Activated CD8-positive, alpha-beta memory T cell treated with anti-CD3 and anti-CD28 coated beads, Interleukin-2, amount 10 ng/mL, durations not matched to agents 7 days and 5 days (primary cell): Measurements from ENCODE around the gene AGR2. TPM values are rescaled to one million over a fixed set of nuclear protein-coding genes. Genes with fewer than 3 reads are reported as not detected.
"Not testable (repeated sequence)": the region's sequence is repeated elsewhere in the genome, so short reads cannot be mapped to it uniquely, and the experiment has no call there.

ENCODE experiments used
- ATAC-seq: fragments of 150-1000 bp; cut with Tn5 transposase; one replicate; pipeline ENCODE4 v1.10.0; 2021; ENCODE audit warnings: moderate library complexity
- CTCF ChIA-PET: fragments of 350-600 bp; sonication (Branson Sonifier 250); formaldehyde crosslinking; loops from one replicate; lab custom pipeline; 2021; ENCODE audit warnings: antibody characterized with exemption; lab: Charles Lee
- DNase-seq: peaks from one replicate; pipeline ENCODE4 v3.0.0-alpha.2; 2020
- H3K27ac Mint-ChIP-seq: one replicate; pipeline ENCODE4 v1.8.0; 2021; ENCODE audit warnings: mild to moderate bottlenecking, mixed read lengths
- H3K27me3 Mint-ChIP-seq: one replicate; pipeline ENCODE4 v1.8.0; 2021; ENCODE audit warnings: mixed read lengths
- H3K36me3 Mint-ChIP-seq: one replicate; pipeline ENCODE4 v1.8.0; 2021; ENCODE audit warnings: mild to moderate bottlenecking, mixed read lengths
- H3K4me1 Mint-ChIP-seq: one replicate; pipeline ENCODE4 v1.8.0; 2021; ENCODE audit warnings: mixed read lengths
- H3K4me3 Mint-ChIP-seq: one replicate; pipeline ENCODE4 v1.8.0; 2021; ENCODE audit warnings: mild to moderate bottlenecking, moderate library complexity, mixed read lengths
- H3K9me3 Mint-ChIP-seq: one replicate; pipeline ENCODE4 v1.8.0; 2022; ENCODE audit warnings: low read depth, mixed read lengths
- total RNA-seq, 2 experiments: library from RNA; stranded (reverse); gene quantifications; one replicate each; pipeline ENCODE4 v1.2.3, GENCODE V29; 2021

The AGR2 gene
- total RNA-seq, 2 experiments from 2014 or later: not detected

DNA sequence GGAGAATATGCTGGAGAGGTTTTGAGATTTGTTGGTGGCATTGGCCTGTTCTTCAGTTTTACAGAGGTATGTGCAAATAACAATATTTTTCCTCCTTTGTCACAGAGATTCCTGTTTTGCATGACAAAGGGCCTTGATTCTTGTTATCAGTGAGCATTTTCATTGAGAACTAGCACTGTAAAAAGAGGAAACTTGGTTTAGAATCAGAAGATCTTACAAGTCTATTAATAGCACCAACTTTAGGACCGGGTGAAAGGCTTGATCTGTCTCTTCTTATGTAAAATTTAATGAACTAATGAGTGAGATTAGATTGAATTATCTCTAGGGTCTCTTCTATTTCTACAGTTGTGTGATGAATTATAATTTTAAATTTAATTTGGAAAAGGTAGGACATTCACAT is 25.7 kb downstream of the AGR2 start:
- H3K27ac Mint-ChIP-seq: no peak overlapping the region
- no peak for ATAC-seq
- peaks cover 2% of the 10 kb centered on the region for H3K4me1 Mint-ChIP-seq
- DNase-seq: no peak
- no peaks in the 10 kb centered on the region for H3K36me3 Mint-ChIP-seq
- H3K9me3 Mint-ChIP-seq: no peaks in the 10 kb centered on the region
- no peak overlapping the region for H3K4me3 Mint-ChIP-seq
- CTCF ChIA-PET: no interaction called here
- no peaks in the 10 kb centered on the region for H3K27me3 Mint-ChIP-seq

DNA sequence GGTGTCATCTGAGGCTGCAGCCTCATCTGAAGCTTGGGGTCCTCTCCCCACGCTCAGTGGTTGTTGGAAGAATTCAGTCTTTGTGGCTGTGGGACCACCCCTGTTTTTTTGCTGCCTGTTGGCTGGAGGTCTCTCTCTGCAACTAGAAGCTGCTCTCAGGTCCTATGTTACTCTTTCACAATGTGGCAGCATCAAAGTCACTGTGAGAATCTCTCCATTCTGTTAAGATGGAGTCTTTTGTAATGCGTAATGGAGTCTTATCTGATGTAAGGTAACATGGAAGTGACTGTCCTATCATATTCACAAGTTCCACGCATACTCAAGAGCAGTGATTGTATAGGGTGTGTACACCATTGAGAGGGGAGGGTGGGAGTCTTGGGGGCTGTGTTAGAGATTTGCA is 26.3 kb downstream of the AGR2 start:
- Mint-ChIP-seq H3K27me3 (no peaks in the 10 kb centered on the region), H3K36me3 (no peaks in the 10 kb centered on the region), H3K27ac (no peak overlapping the region), H3K9me3 (no peaks in the 10 kb centered on the region), H3K4me3 (no peak overlapping the region), H3K4me1 (peaks cover 2% of the 10 kb centered on the region)
- ATAC-seq (no peak), DNase-seq (no peak)
- CTCF ChIA-PET: no interaction called here

GRCh38 chr7:16776053-16776452 is 28.7 kb downstream of the AGR2 start:
- no peak overlapping the region for H3K4me3 Mint-ChIP-seq
- peaks cover 3% of the 10 kb centered on the region for H3K27me3 Mint-ChIP-seq
- ATAC-seq (no peak), DNase-seq (no peak)
- H3K36me3 Mint-ChIP-seq: no peaks in the 10 kb centered on the region
- no peaks in the 10 kb centered on the region for H3K9me3 Mint-ChIP-seq
- peaks cover 2% of the 10 kb centered on the region for H3K4me1 Mint-ChIP-seq
- CTCF ChIA-PET: no interaction called here
- H3K27ac Mint-ChIP-seq: no peak overlapping the region

- no peaks in the 10 kb centered on the region for H3K36me3 Mint-ChIP-seq
- no peaks in the 10 kb centered on the region for H3K9me3 Mint-ChIP-seq
- H3K27me3 Mint-ChIP-seq: peaks cover 5% of the 10 kb centered on the region
- DNase-seq (no peak), ATAC-seq (no peak)
- CTCF ChIA-PET: no interaction called here
- no peak overlapping the region for H3K4me3 Mint-ChIP-seq
- H3K4me1 Mint-ChIP-seq: no peaks in the 10 kb centered on the region
- H3K27ac Mint-ChIP-seq: no peak overlapping the region
These were observed 29.8 kb downstream of the AGR2 start for GRCh38 chr7:16774986-16775385.

- no peak overlapping the region for H3K27ac Mint-ChIP-seq
- H3K9me3 Mint-ChIP-seq: no peaks in the 10 kb centered on the region
- ATAC-seq (no peak), DNase-seq (no peak)
- CTCF ChIA-PET: no interaction called here
- H3K4me1 Mint-ChIP-seq: no peaks in the 10 kb centered on the region
- peaks cover 5% of the 10 kb centered on the region for H3K27me3 Mint-ChIP-seq
- no peaks in the 10 kb centered on the region for H3K36me3 Mint-ChIP-seq
- no peak overlapping the region for H3K4me3 Mint-ChIP-seq
These were observed 30.5 kb downstream of the AGR2 start for GRCh38 chr7:16774294-16774693.

GRCh38 chr7:16773884-16774283 is 30.9 kb downstream of the AGR2 start:
- no peaks in the 10 kb centered on the region for H3K4me1 Mint-ChIP-seq
- DNase-seq (no peak), ATAC-seq (no peak)
- no peak overlapping the region for H3K27ac Mint-ChIP-seq
- CTCF ChIA-PET: no interaction called here
- H3K9me3 Mint-ChIP-seq: no peaks in the 10 kb centered on the region
- no peak overlapping the region for H3K4me3 Mint-ChIP-seq
- H3K27me3 Mint-ChIP-seq: peaks cover 5% of the 10 kb centered on the region
- H3K36me3 Mint-ChIP-seq: no peaks in the 10 kb centered on the region

- Mint-ChIP-seq H3K4me3 (no peak overlapping the region), H3K4me1 (no peaks in the 10 kb centered on the region), H3K9me3 (no peaks in the 10 kb centered on the region), H3K27me3 (peaks cover 5% of the 10 kb centered on the region), H3K36me3 (no peaks in the 10 kb centered on the region), H3K27ac (no peak overlapping the region)
- no peak for ATAC-seq
- no peak for DNase-seq
- CTCF ChIA-PET: no interaction called here
These were observed 31.5 kb downstream of the AGR2 start for GRCh38 chr7:16773326-16773725.

DNA sequence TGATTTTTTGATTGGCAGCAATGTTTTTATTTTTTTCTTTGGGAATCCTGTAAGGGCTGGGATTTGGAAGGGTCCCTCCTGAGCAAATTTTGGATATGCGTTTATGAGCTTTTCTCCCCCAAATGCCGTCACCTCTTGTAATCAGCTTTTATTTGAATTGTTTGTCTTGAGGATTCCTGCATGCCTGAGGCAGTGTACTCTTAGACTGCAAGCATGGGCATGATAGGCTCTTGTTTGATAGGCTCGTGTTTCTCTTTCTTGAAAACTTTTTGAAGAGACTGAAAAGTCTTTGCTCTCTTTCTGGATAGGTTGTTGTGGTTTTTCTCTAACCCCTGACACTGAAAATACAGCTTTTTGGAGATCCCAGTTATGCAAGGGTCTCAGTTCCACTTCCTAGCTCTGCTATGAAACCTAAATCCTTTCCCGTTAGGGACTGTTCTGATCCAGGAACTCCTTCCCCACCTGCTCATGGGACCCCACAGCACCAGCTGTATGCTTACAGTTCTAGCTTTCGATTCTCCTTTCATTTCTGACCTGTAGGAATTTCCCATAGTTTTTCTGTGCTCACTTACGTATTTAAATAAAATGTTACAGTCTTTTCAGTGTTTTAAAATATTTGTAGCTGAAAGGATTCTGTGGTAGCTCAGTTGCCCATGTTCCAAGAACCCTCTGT is 34.0 kb downstream of the AGR2 start:
- no peaks in the 10 kb centered on the region for H3K36me3 Mint-ChIP-seq
- no peak overlapping the region for H3K4me3 Mint-ChIP-seq
- H3K27me3 Mint-ChIP-seq: peaks cover 5% of the 10 kb centered on the region
- DNase-seq (no peak), ATAC-seq (no peak)
- H3K27ac Mint-ChIP-seq: no peak overlapping the region
- CTCF ChIA-PET: no interaction called here
- no peaks in the 10 kb centered on the region for H3K9me3 Mint-ChIP-seq
- no peaks in the 10 kb centered on the region for H3K4me1 Mint-ChIP-seq

DNA sequence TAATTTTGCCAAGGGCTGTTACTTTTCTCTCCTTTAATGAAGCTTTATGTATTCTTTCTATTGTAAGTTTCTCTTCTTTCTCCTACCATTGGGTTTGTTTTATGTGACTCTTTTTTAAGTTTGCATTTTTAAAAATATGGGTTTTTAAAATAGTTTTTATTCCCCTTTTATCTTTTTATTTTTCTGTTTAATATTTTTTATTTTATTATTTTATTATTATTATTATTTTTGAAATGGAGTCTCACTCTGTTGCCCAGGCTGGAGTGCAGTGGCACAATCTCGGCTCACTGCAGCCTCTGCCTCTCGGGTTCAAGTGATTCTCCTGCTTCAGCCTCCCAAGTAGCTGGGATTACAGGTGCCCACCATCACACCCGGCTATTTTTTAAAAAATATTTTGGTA is 34.8 kb downstream of the AGR2 start:
- H3K27ac Mint-ChIP-seq, H3K4me3 Mint-ChIP-seq, CTCF ChIA-PET, H3K4me1 Mint-ChIP-seq, DNase-seq, ATAC-seq, H3K9me3 Mint-ChIP-seq, H3K27me3 Mint-ChIP-seq, H3K36me3 Mint-ChIP-seq: not testable (repeated sequence)

DNA sequence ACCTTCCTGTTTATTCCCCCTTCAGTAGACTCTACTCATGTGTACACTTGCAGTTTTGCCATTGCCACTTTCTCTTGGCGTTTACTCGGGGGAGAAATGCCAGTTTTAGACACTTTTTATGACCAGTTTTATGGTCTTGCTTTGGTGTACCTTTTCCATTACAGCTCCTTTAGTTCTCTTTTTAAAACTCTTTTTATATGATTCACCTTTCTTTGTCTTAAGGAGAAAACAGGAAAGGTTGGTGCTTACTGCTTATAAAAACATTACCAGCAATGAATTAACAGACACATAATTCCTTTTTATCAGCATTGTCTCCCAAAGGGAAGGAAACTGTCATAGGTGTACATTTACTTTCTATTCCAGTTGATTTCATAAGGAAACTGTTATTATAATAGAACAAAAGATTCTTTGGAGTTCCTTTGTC is 39.4 kb downstream of the AGR2 start:
- CTCF ChIA-PET: no interaction called here
- no peak for DNase-seq
- no peaks in the 10 kb centered on the region for H3K27me3 Mint-ChIP-seq
- no peaks in the 10 kb centered on the region for H3K9me3 Mint-ChIP-seq
- no peak overlapping the region for H3K27ac Mint-ChIP-seq
- H3K4me1 Mint-ChIP-seq: no peaks in the 10 kb centered on the region
- H3K4me3 Mint-ChIP-seq: no peak overlapping the region
- no peak for ATAC-seq
- no peaks in the 10 kb centered on the region for H3K36me3 Mint-ChIP-seq

DNA sequence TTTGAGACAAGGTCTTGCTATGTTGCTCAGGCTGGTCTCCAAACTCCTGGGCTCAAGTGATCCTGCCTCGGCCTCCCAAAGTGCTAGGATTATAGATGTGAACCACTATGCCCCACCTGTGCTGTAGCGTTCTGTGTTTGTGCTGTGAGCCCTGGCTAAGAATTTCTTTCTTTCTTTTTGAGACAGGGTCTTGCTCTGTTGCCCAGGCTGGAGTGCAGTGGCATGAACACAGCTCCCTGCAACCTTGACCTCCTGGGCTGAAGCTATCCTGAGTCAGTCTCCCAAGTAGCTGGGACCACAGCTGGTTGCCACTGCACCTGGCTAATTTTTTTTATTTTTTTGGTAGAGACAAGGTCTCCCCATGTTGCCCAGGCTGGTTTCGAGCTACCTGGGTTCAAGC is 39.9 kb downstream of the AGR2 start:
- Mint-ChIP-seq H3K36me3 (no peaks in the 10 kb centered on the region), H3K27ac (no peak overlapping the region), H3K27me3 (no peaks in the 10 kb centered on the region), H3K9me3 (no peaks in the 10 kb centered on the region), H3K4me1 (no peaks in the 10 kb centered on the region), H3K4me3 (no peak overlapping the region)
- ATAC-seq (no peak), DNase-seq (no peak)
- CTCF ChIA-PET: no interaction called here

- Mint-ChIP-seq H3K4me3 (no peak overlapping the region), H3K27me3 (no peaks in the 10 kb centered on the region), H3K4me1 (peaks cover 4% of the 10 kb centered on the region), H3K36me3 (no peaks in the 10 kb centered on the region), H3K27ac (no peak overlapping the region), H3K9me3 (no peaks in the 10 kb centered on the region)
- no peak for DNase-seq
- CTCF ChIA-PET: no interaction called here
- ATAC-seq: no peak
These were observed 42.6 kb downstream of the AGR2 start for GRCh38 chr7:16762177-16762576.

DNA sequence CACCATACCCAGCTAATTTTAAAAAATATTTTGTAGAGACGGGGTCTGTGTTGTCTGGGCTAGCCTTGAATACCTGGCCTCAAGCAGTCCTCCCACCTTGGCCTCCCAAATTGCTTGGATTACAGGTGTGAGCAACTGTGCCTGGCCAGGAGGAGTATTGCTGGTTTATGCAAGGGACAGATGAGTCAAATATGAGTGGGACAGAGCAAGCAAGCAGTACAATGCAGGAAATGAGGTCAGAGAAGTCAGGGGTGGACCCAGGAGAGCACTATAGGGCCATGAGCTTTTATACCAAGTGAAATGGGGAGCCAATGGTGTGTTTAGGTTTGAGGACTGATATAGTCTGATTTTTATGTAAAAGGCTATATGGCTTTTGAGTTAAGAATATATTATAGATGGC is 45.0 kb downstream of the AGR2 start:
- H3K27ac Mint-ChIP-seq: no peak overlapping the region
- DNase-seq (no peak), ATAC-seq (no peak)
- no peaks in the 10 kb centered on the region for H3K36me3 Mint-ChIP-seq
- peaks cover 19% of the 10 kb centered on the region for H3K27me3 Mint-ChIP-seq
- H3K4me3 Mint-ChIP-seq: no peak overlapping the region
- CTCF ChIA-PET: no interaction called here
- peaks cover 4% of the 10 kb centered on the region for H3K4me1 Mint-ChIP-seq
- no peaks in the 10 kb centered on the region for H3K9me3 Mint-ChIP-seq

- DNase-seq: no peak
- Mint-ChIP-seq H3K4me3 (no peak overlapping the region), H3K9me3 (no peaks in the 10 kb centered on the region), H3K27ac (no peak overlapping the region), H3K36me3 (no peaks in the 10 kb centered on the region), H3K4me1 (peaks cover 11% of the 10 kb centered on the region), H3K27me3 (peaks cover 27% of the 10 kb centered on the region)
- CTCF ChIA-PET: no interaction called here
- ATAC-seq: no peak
These were observed 45.9 kb downstream of the AGR2 start for GRCh38 chr7:16758631-16759611.
